GM19468 (cell line): ENCODE measurements around the gene NOXA1.
A peak's percentile ranks its signal among the peaks of the same experiment; 100 is the strongest.
"Not testable (repeated sequence)": the region's sequence is repeated elsewhere in the genome, so short reads cannot be mapped to it uniquely, and the experiment has no call there.

Experiments
- ATAC-seq: cut with Tn5 transposase; IDR thresholded peaks from one replicate; pipeline ENCODE4 v1.9.1; 2021; ENCODE audit warnings: mild to moderate bottlenecking, moderate library complexity, moderate number of reproducible peaks; ENCODE audit not compliant: unreplicated experiment; ENCODE audit errors: extremely low read depth

NOXA1 gene

DNA sequence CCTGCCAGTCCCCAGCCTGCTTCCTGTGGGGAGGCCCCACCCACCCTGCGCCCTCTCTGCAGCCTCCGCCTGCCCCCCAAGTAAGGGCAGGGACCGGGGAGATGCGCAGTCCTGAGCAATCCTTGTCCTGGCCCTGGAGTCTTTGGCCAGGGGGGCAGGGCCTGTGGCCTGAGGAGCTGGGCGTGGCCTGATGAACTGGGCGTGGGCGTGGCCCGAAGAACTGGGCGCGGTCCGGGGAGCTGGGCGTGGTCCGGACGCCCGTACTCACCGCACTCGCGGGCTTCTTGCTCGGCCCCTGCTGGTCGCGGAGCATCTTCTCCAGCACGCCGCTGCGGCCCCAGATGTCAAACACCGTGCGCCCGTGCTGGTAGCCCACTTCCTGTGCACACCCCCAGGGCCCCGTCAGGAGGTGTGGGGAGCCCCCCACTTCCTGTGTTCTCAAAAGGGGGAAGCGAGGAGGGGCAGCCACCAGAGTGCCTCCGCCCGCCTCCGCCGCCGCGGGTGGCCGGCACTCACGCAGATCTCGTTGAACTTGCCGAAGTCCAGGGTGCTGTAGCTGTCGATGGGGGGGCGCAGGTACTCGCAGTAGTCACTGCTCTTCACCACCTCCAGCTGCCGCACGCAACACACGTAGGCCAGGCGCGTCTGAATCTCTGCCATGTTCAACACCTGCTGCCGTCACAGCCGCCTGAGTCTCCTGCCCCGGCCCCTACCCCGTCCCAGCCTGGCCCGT is 38.6 kb downstream of the NOXA1 start:
- ATAC-seq = peak; percentile 56

DNA sequence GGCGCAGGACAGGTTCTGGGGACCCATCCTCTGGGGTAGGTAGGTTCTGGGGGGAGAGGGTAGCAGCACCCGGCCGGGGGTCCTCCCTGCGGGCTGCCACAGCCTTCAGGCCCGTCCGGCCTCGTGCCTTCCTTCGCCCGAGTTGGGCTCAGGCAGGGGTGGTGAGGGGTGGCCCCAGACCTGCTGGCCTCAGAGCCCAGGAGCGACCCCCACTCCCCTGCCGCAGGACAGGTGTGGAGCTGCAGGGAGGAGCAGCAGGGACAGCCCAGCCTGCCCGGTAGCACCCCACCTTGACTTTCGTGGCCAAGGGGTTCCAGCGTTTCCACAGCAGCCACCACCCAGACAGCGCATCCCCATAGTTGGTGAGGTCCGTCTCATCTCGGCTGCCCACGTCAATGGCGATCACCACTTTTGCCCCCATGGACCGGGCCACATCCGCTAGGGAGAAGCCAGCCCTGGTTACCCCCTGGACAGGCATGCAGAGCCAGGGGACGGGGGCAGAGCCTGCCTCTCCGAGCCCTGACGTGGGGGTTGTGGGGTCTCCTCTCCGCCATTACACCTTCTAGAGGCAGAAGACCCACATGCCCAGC is 39.3 kb downstream of the NOXA1 start:
- no peak for ATAC-seq

GRCh38 chr9:137462986-137463930 is 40.1 kb downstream of the NOXA1 start:
- ATAC-seq = no peak

DNA sequence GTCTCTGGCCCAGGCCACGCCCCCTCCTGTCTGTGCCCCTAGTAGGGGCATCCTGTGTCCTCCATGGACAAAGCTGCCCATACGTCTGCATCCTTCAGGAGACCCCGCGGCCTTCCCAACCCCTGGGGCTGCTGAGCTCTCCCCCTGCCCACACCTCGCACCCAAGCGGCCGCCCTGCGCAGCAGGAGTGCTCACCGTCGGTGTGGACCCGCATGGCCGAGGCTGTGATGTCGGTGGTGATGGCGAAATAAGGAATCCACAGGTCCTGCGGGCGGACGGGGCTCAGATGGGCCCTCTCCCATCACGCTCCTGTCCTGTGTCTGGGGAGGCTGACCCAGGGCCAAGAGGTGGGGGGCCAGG is 40.7 kb downstream of the NOXA1 start:
- ATAC-seq = no peak

DNA sequence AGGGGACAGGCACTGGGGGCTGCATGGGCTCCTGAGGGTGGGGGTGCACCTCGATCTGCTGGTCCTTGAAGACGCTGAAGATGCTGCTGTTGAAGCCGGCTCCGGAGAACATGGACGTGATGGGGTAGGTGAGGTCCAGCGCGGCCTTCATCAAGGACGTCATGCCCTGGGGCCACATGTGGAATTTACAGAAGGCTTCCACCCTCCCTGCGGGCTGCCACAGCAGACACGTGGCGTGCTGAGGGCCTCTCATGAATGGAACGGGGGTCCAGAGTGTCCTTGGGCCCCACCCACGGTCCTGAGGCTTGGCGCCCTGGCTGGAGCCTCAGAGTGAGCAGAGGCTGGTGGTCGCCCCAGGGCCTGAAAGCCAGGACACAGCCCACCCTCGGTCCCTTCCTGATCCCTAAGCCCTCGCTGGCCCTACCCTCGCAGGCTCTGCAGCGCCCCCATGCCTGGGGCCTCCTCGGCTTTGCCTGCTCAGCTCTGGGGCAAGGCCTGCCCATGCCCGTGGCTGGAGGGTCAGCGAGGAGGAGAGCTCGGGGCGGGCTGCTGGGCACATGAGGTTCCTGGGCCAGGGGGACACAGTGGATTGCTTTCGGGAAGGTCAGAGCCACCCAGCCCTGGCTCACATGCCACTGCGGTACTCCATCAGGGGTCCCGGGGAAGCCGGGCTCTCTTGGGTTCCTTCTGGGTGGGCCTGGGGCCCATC is 41.3 kb downstream of the NOXA1 start:
- ATAC-seq = no peak

GRCh38 chr9:137465000-137465719 is 42.0 kb downstream of the NOXA1 start:
- no peak for ATAC-seq

DNA sequence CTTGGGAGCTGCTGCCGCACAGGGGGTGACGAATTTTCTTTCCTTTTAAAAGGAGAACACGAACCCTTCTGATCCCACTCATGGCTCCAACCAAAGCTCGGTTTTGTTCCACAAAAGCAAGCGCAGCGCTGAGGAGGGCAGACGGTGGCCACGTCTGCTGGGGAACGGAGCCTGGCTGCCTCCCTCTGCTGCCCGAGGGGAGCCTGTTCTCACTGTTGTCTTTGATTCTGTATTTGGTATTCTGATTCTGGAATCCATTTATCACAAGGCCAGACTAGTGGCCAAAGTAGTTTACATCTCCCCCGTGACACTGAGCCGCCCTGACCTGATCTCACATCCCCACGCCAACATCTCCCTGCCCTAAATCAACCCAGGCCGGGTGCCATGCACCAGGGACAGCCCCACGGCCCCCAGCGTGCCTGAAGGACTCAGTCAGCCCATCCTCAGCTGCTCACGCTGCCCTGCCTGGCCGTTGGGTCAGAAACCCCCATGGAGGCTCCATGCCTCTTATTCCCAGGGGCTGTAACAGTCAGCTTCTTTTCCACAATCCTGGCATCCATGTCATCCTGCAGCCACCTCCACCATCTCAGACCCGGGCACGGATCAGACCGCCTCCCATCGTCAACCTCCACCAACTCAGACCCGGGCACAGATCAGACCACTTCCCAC is 42.7 kb downstream of the NOXA1 start:
- ATAC-seq = no peak

DNA sequence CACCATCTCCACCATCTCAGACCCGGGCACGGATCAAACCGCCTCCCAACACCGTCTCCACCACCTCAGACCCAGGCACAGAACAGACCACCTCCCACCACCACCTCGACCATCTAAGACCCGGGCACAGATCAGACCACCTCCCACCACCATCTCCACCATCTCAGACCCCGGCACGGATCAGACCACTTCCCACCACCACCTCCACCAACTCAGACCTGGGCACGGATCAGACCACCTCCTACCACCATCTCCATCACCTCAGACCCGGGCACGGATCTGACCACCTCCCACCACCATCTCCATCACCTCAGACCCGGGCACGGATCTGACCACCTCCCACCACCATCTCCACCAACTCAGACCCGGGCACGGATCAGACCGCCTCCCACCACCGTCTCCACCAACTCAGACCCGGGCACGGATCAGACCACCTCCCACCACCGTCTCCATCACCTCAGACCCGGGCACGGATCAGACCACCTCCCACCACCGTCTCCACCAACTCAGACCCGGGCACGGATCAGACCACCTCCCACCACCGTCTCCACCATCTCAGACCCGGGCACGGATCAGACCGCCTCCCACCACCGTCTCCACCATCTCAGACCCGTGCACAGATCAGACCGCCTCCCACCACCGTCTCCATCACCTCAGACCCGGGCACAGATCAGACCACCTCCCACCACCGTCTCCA is 43.3 kb downstream of the NOXA1 start:
- not testable (repeated sequence) for ATAC-seq

GRCh38 chr9:137467161-137467581 is 44.0 kb downstream of the NOXA1 start:
- ATAC-seq = no peak

DNA sequence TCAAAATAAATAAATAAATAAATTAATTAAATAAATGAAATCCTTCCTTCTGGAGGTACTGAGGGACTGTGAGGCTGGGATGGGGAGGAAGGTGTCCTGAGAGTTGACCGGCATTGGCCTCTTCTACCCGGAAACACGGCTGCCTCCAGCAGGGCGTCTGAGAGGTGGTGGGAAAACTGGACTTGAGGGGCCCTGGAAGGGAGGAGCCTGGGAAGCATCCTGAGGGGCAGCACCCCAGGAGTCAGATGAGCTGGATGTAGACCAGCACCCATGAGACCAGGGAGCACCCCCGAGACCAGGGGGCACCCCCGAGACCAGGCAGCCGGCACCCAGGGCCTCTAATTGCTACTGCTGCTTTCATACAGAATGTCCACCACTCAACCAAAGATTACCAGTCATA is 44.7 kb downstream of the NOXA1 start:
- no peak for ATAC-seq

GRCh38 chr9:137470785-137471184 is 47.6 kb downstream of the NOXA1 start:
- ATAC-seq = no peak

- no peak for ATAC-seq
These were observed 51.1 kb downstream of the NOXA1 start for GRCh38 chr9:137474271-137474670.

DNA sequence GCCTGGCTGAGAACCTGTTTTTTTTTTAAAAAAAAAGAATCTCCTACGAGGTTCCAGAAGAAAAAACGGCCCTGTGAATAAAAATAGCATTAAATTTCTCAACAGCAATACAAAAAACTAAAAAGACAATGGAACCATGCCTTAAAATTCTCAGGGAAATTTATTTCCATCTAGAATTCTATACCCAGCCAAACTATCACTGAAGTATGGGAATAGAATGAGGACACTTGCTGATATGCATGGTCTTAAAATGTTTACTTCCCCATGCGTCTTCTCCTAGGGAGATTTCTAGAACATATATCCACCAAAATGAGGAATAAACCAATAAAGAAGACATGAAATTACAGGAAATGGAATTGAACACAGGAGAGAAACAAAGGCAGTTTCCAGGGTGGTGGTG is 52.5 kb downstream of the NOXA1 start:
- ATAC-seq = no peak

GRCh38 chr9:137476856-137477255 is 53.7 kb downstream of the NOXA1 start:
- ATAC-seq = no peak

- no peak for ATAC-seq
These were observed 54.8 kb downstream of the NOXA1 start for GRCh38 chr9:137477778-137478612.

GRCh38 chr9:137478613-137478961 is 55.4 kb downstream of the NOXA1 start:
- no peak for ATAC-seq

GRCh38 chr9:137478962-137479861 is 56.0 kb downstream of the NOXA1 start:
- ATAC-seq = no peak
